Hepatocyte (in vitro differentiated cells): ENCODE results near the gene CAST.

ENCODE experiments used
- EZH2 ChIP-seq: fragments of 200-600 bp; sonication (generic); IDR thresholded peaks from 2 replicates; pipeline ENCODE4 v1.6.1; 2016; ENCODE audit warnings: antibody characterized with exemption, mild to moderate bottlenecking, borderline replicate concordance
- EZH2phosphoT487 ChIP-seq: fragments of 200-600 bp; sonication (generic); IDR thresholded peaks from one replicate; pipeline ENCODE4 v1.6.1; 2018; ENCODE audit warnings: antibody characterized with exemption, mild to moderate bottlenecking, low read depth, moderate library complexity; ENCODE audit not compliant: unreplicated experiment, severe bottlenecking
- TF ChIP-seq, protein P1 (sequence below): fragments of 200-600 bp; sonication (generic); IDR thresholded peaks from 2 replicates; pipeline ENCODE4 v1.5.1; 2016; ENCODE audit warnings: antibody characterized with exemption, mild to moderate bottlenecking; ENCODE audit not compliant: poor library complexity

- TF ChIP-seq, protein P1, sequence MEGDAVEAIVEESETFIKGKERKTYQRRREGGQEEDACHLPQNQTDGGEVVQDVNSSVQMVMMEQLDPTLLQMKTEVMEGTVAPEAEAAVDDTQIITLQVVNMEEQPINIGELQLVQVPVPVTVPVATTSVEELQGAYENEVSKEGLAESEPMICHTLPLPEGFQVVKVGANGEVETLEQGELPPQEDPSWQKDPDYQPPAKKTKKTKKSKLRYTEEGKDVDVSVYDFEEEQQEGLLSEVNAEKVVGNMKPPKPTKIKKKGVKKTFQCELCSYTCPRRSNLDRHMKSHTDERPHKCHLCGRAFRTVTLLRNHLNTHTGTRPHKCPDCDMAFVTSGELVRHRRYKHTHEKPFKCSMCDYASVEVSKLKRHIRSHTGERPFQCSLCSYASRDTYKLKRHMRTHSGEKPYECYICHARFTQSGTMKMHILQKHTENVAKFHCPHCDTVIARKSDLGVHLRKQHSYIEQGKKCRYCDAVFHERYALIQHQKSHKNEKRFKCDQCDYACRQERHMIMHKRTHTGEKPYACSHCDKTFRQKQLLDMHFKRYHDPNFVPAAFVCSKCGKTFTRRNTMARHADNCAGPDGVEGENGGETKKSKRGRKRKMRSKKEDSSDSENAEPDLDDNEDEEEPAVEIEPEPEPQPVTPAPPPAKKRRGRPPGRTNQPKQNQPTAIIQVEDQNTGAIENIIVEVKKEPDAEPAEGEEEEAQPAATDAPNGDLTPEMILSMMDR: no peak
- TF ChIP-seq EZH2 (no peak), EZH2phosphoT487 (no peak)
Measured at GRCh38 chr5:96814041-96814440, 151.9 kb downstream of the CAST start.
